GM21825 (cell line): ENCODE measurements around the gene INTS15.
A peak's percentile ranks its signal among the peaks of the same experiment; 100 is the strongest.

ENCODE experiments used
- ATAC-seq: cut with Tn5 transposase; IDR thresholded peaks from one replicate; pipeline ENCODE4 v1.9.1; 2021; ENCODE audit warnings: mild to moderate bottlenecking, moderate library complexity; ENCODE audit not compliant: unreplicated experiment

The INTS15 gene

GRCh38 chr7:6589829-6590644 lies at the start of gene INTS15:
INTS15 (plus strand) TSS chr7:6590021; CDS start chr7:6590284, 263 bp downstream.
- ATAC-seq, result peak; percentile 82

GRCh38 chr7:6542368-6542767 lies 47.5 kb upstream of the INTS15 start:
- no peak for ATAC-seq

DNA sequence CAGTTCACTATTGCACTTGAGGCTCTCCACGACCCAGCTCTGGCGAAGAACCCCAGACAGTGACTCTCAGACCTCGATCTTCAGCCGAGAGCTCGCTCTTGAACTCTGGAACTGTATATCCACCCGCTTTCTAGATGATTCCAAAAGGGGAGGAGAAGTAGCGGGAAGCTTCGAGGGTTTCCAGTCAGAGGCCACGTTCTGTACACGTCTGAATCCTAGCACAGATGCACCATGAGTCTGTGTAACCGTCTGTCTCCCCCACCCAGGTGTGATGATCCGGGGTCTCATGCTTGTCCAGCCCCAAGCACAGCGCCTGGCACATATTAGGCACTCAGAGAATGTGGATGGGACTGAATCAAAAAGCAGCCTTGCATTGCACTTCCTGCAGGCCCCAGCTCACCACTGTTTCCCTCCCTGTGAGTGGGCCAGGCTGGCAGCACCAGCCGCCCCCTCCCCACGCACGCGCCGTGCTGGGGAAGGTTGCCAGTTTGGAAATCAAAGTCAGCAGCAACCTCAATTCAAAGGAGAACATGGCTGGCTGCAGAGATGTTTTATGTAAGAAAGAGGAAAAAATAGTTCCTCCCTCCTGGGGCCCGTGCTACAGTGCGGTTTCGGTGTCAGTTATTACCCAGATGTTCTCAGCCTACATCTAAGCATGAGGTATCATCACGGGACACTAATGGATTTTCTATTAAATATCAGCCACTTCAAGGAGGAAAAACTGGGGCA lies 44.3 kb upstream of the INTS15 start:
- ATAC-seq, result no peak

DNA sequence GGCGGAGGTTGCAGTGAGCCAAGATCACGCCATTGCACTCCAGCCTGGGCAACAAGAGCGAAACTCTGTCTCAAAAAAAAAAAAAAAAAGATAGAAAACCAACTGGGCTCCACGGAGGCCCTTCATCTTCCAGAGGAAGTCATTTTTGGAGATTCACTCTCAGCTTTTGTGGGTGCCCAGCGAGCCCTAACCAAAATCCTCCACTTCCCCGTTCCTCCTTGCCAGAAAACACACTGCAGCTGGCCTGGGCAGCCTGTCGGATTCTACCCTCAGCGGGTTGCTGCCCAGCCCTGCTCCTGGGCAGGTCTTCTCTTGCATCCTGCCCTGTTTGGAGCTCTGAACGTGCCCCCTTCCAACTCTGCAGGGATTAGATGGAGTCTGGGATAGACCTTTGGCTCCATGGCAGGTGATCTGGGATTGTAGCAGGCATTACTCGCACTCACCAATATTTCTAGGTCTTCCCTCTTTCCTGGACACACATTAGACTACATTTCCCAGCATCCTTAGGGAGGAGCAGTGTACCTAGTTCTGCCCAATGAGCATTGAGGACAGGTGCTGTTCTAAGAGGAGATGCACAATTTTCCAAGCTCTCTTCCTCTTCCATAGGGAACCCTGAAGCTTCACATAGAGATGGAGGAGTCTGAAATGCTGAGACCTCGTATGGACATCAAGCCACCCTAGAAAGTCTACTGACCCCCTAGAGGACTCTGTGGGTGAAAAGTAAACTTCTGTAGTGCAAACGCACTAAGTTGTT lies 43.1 kb upstream of the INTS15 start:
- ATAC-seq, result no peak

DNA sequence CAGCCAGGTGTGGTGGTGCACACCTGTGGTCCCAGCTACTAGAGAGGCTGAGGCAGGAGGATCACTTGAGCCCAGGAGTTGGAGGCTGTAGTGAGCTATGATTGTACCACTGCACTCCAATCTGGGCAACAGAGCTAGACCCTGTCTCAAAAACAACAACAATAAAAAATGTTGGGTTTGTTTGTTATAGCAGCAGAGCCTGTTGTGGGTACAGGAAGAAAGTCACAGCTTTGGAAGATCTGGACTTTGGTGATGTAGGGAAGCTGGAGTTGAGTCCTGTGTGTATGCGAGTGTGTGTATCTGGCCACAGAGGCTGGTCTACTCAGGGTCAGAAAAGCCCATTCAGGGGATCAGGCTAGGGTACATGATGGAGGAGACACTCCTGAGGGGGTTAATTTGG lies 42.4 kb upstream of the INTS15 start:
- no peak for ATAC-seq

GRCh38 chr7:6551016-6551511 lies 38.8 kb upstream of the INTS15 start, which contains the start of gene GRID2IP:
GRID2IP (minus strand) TSS chr7:6551461; CDS start chr7:6551436, 25 bp downstream.
- ATAC-seq, result no peak

GRCh38 chr7:6553448-6554044 lies 36.3 kb upstream of the INTS15 start:
- no peak for ATAC-seq

DNA sequence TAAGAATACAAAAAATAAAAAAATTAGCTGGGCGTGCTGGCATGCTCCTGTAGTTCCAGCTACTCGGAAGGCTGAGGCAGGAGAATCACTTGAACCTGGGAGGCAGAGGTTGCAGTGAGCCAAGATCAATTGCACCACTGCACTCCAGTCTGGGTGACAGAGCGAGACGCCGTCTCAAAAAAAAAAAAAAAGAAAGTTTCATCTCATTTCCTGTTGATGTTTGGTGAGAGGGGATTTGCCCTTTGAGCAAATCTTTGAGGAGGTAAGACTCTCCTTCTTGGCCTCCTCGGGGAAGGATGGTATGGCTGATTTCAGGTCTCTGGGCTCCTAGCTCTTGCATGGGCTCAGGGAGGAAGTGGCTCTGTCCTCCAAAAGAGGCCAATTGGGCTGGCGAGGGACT lies 35.0 kb upstream of the INTS15 start:
- ATAC-seq, result no peak

DNA sequence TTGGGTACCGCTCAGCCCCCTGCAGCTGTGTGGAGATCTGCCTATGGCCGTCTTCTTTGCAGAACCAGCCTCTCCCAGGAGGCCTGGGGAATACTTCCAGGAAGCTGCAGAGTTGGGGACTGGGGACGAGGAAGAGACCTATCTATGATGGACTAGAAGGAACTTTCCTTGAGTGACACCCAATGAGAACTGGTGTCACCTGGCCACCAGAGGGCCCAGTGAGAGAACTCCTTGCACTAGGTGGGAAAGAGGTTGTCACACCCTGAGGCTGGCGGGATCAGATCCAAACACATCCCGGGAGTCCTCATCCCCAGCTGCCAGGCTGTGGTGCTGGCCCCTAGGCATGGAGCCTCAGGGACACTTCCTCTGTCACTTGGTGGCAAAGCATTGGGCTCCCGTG lies 33.6 kb upstream of the INTS15 start:
- no peak for ATAC-seq

DNA sequence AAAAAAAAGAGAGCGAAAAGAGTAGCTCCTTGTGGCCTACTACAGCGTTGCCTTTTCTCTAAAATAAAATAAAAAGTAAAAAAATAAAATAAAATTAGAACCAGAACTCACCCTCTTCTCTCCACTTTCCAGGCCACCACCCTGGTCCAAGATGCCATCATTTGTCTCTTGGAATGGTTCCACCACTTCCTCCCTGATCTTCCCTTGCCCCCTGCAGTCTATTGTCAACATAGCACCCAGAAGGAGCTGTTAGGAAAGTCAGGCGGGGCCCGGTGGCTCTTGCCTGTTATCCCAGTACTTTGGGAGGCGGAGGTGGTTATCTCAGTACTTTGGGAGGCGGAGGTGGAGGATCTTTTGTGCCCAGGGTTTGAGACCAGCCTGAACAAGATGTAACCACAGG lies 31.0 kb upstream of the INTS15 start:
- no peak for ATAC-seq

DNA sequence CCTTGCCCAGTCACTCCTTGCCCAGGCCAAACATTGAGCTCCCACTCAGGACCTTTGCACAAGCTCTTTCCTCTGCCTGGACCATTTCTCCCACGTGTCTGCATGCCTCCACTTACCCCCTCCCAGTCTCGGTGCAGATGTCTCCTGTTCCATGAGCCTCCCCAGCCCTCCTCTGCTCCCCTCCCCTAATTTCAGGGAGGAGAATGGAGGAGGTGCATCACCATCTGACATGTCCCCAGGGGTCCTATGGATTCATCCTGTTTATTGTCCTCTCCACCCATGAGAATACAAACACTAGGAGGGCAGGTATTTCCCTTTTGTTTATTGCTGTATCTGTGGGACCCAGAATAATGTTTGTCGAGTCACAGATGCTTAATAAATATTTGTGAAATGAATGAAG lies 29.9 kb upstream of the INTS15 start:
- no peak for ATAC-seq

- no peak for ATAC-seq
These were observed 27.7 kb upstream of the INTS15 start for GRCh38 chr7:6562106-6562505.

- ATAC-seq, result no peak
These were observed 25.7 kb upstream of the INTS15 start for GRCh38 chr7:6563936-6564770.

DNA sequence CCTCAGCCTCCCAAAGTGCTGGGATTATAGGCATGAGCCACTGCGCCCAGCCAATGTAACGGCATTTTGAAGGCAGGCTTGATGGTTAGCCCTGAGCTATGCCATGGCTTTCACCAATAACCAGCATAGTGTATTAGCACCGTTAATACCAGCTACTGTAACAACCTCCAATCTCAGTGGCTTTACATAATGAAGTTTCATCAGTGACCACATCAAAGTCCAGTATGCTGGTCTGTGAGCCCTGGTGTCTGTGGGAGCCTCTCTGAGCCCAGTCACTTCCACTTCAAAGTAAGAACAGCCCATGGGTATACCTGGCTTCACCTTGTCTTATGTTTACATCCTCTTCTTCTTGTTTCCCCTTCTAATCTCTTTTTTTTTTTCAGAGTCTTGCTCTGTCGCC lies 24.2 kb upstream of the INTS15 start:
- ATAC-seq, result no peak

- no peak for ATAC-seq
These were observed 21.9 kb upstream of the INTS15 start for GRCh38 chr7:6567886-6568285.

DNA sequence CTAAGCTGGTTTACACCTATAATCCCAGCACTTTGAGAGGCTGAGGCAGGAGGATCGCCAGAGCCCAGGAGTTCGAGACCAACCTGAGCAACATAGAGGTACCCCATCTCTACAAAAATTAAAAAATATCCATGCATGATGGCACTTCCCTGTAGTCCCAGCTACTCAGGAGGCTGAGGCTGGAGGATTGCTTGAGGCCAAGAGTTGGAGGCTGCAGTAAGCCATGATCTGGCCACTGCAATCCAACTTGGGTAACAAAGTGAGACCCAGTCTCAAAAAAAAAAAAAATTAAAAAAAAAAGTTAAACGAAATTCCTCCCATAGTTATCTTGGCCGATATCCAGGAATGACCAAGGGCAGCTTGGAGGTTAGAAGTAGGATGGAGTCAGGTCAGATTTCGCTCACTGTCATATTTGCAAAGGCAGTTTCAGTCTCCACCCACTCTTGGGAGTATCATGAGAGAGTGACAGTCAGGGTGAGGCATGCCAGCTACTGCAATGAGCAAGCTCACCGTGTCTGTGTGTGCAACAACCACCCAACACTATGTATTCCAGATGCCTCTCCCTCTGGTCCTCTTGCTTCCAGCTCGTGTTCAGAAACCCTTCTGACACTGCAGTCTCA lies 18.6 kb upstream of the INTS15 start:
- no peak for ATAC-seq

DNA sequence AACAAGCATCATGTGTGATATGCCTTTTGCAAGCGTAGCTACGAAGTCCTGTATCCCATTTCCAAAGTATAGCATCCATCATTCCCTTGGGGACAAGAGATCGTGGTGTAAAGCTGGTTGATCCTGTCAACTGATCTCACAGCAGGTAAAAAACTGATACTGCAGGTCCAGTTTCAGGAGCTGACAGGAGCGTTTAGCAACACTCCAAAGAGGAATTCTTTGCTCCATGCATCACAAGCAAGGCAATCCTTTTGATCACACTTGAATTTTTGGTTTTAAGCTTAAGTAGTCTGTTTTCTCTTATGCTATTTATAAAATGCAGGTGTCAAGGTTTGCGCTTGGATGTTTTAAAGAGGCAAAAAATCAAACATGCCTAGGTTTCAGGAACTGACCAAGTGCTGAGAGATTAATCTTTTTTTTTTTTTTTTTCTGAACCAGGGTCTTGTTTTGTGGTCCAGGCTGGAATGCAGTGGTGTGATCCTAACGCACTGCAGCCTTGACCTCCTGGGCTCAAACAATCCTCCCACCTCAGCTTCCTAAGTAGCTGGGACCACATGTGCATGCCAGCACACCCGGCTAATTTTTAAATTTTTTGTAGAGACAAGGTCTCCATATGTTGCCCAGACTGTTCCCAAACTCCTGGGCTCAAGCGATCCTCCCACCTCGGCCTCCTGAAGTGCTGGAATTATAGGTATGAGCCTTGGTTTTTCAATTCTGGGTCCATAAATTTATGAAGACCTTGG lies 14.4 kb upstream of the INTS15 start:
- no peak for ATAC-seq

DNA sequence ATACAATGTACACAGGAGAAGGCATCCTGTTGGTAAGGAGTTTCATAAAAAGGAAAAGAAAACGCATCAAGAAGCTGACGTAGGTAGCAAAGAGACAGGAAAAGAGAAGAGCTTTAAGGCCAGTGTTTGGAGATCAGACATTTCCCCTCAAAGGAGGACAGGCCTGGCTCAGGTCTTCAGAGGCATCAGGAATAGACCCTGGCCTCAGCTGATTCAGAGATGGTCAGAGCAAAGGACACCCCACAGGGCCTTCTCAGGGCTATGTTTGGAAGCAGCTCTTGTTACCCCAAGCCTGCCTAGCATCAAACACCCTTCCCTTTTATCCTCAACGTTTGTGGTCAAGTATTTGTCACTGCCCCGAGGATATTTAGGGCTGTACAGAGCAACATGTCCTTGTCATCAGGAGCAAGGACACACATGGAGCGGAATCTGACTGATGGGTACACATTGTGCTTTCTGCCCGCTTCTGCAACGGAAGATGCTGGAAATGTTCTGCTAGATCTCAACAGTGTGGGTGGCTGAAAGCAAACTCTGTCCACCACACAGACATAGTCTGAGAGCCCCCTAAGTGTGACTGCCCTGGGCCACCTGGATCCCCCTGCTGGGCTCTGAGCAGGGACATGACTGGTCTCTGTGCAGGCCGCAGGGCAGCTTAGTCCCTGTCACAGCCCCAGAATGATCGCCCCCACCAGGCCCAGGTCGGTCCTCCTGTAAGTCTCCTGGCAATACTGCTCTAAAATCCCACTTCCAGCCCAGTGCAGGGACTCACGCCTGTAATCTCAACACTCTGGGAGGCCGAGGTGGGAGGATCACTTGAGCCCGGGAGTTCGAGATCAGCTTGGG lies 13.6 kb upstream of the INTS15 start:
- ATAC-seq, result no peak
